Memory B cell (primary cell): Measurements from ENCODE around the gene FAM78A.

Source experiments
- ATAC-seq: fragments of 150-1000 bp; cut with Tn5 transposase; 2 replicates; pipeline ENCODE4 v1.10.0; 2021; ENCODE audit warnings: low read depth, mild to moderate bottlenecking, moderate library complexity
- DNase-seq, 2 donors: peaks; one replicate each; pipeline ENCODE4 v3.0.0; 2022; ENCODE audit warnings: low spot score in 2 of 2
- H3K27ac Mint-ChIP-seq: one replicate; pipeline ENCODE4 v1.8.0; 2022; ENCODE audit warnings: mild to moderate bottlenecking, moderate library complexity, mixed read lengths
- H3K27me3 Mint-ChIP-seq: one replicate; pipeline ENCODE4 v1.8.0; 2022; ENCODE audit warnings: mixed read lengths
- H3K36me3 Mint-ChIP-seq: one replicate; pipeline ENCODE4 v1.8.0; 2022; ENCODE audit warnings: mild to moderate bottlenecking, mixed read lengths
- H3K4me1 Mint-ChIP-seq: one replicate; pipeline ENCODE4 v1.8.0; 2022; ENCODE audit warnings: mixed read lengths
- H3K4me3 Mint-ChIP-seq: one replicate; pipeline ENCODE4 v1.8.0; 2022; ENCODE audit warnings: mild to moderate bottlenecking, moderate library complexity, mixed read lengths
- H3K9me3 Mint-ChIP-seq: one replicate; pipeline ENCODE4 v1.8.0; 2022; ENCODE audit warnings: mixed read lengths

The FAM78A gene

GRCh38 chr9:131276094-131276888, at the start of gene FAM78A:
Gene FAM78A, minus strand, starts transcription at chr9:131276510. Its CDS starts 331 bp downstream, at chr9:131276179.
- peaks cover 2% of the 10 kb centered on the region for H3K36me3 Mint-ChIP-seq
- peak within 1 kb of the TSS; percentile 99 for H3K4me3 Mint-ChIP-seq
- ATAC-seq (peak; percentile 27), DNase-seq (peak in 1 of 2 donors; percentile 58)
- H3K27me3 Mint-ChIP-seq, result no peaks in the 10 kb centered on the region
- no peaks in the 10 kb centered on the region for H3K9me3 Mint-ChIP-seq
- peaks cover 36% of the 10 kb centered on the region for H3K4me1 Mint-ChIP-seq
- H3K27ac Mint-ChIP-seq, result peak within 1 kb of the TSS; percentile 81

- Mint-ChIP-seq H3K9me3 (no peaks in the 10 kb centered on the region), H3K4me3 (no peak overlapping the region), H3K27ac (no peak overlapping the region), H3K27me3 (peaks cover 3% of the 10 kb centered on the region), H3K4me1 (no peaks in the 10 kb centered on the region), H3K36me3 (no peaks in the 10 kb centered on the region)
- DNase-seq (no peak), ATAC-seq (no peak)
Observed at GRCh38 chr9:131324736-131325679, 48.7 kb upstream of the FAM78A start.

GRCh38 chr9:131323629-131324028, 47.3 kb upstream of the FAM78A start:
- ATAC-seq (no peak), DNase-seq (no peak)
- H3K27me3 Mint-ChIP-seq, result peaks cover 3% of the 10 kb centered on the region
- H3K36me3 Mint-ChIP-seq, result no peaks in the 10 kb centered on the region
- no peaks in the 10 kb centered on the region for H3K9me3 Mint-ChIP-seq
- no peak overlapping the region for H3K4me3 Mint-ChIP-seq
- H3K4me1 Mint-ChIP-seq, result no peaks in the 10 kb centered on the region
- no peak overlapping the region for H3K27ac Mint-ChIP-seq

- Mint-ChIP-seq H3K4me3 (no peak overlapping the region), H3K27ac (no peak overlapping the region), H3K9me3 (no peaks in the 10 kb centered on the region), H3K4me1 (no peaks in the 10 kb centered on the region), H3K36me3 (no peaks in the 10 kb centered on the region), H3K27me3 (peaks cover 10% of the 10 kb centered on the region)
- ATAC-seq (no peak), DNase-seq (no peak)
Observed at GRCh38 chr9:131320031-131320685, 43.8 kb upstream of the FAM78A start.

GRCh38 chr9:131319486-131319885, 43.2 kb upstream of the FAM78A start:
- DNase-seq, result no peak
- peaks cover 10% of the 10 kb centered on the region for H3K27me3 Mint-ChIP-seq
- H3K27ac Mint-ChIP-seq, result no peak overlapping the region
- no peak overlapping the region for H3K4me3 Mint-ChIP-seq
- no peaks in the 10 kb centered on the region for H3K4me1 Mint-ChIP-seq
- ATAC-seq, result no peak
- no peaks in the 10 kb centered on the region for H3K36me3 Mint-ChIP-seq
- H3K9me3 Mint-ChIP-seq, result no peaks in the 10 kb centered on the region

GRCh38 chr9:131318231-131319085, 42.1 kb upstream of the FAM78A start:
- Mint-ChIP-seq H3K27ac (no peak overlapping the region), H3K27me3 (peaks cover 10% of the 10 kb centered on the region), H3K4me3 (no peak overlapping the region), H3K9me3 (no peaks in the 10 kb centered on the region), H3K36me3 (no peaks in the 10 kb centered on the region), H3K4me1 (no peaks in the 10 kb centered on the region)
- no peak for ATAC-seq
- no peak for DNase-seq

- H3K9me3 Mint-ChIP-seq, result no peaks in the 10 kb centered on the region
- no peak overlapping the region for H3K27ac Mint-ChIP-seq
- no peaks in the 10 kb centered on the region for H3K36me3 Mint-ChIP-seq
- H3K4me1 Mint-ChIP-seq, result peaks cover 6% of the 10 kb centered on the region
- peaks cover 8% of the 10 kb centered on the region for H3K27me3 Mint-ChIP-seq
- DNase-seq (no peak), ATAC-seq (no peak)
- H3K4me3 Mint-ChIP-seq, result no peak overlapping the region
Observed at GRCh38 chr9:131312822-131313770, 36.8 kb upstream of the FAM78A start.

- H3K36me3 Mint-ChIP-seq, result no peaks in the 10 kb centered on the region
- no peak for ATAC-seq
- no peak overlapping the region for H3K27ac Mint-ChIP-seq
- DNase-seq, result no peak
- H3K4me3 Mint-ChIP-seq, result no peak overlapping the region
- no peaks in the 10 kb centered on the region for H3K9me3 Mint-ChIP-seq
- peaks cover 6% of the 10 kb centered on the region for H3K27me3 Mint-ChIP-seq
- peaks cover 6% of the 10 kb centered on the region for H3K4me1 Mint-ChIP-seq
Observed at GRCh38 chr9:131312246-131312645, 35.9 kb upstream of the FAM78A start.

GRCh38 chr9:131310833-131311554, 34.7 kb upstream of the FAM78A start:
- Mint-ChIP-seq H3K36me3 (no peaks in the 10 kb centered on the region), H3K9me3 (no peaks in the 10 kb centered on the region)

GRCh38 chr9:131309530-131310276, 33.4 kb upstream of the FAM78A start:
- no peaks in the 10 kb centered on the region for H3K9me3 Mint-ChIP-seq
- H3K27me3 Mint-ChIP-seq, result peaks cover 4% of the 10 kb centered on the region
- DNase-seq (no peak), ATAC-seq (no peak)
- H3K4me1 Mint-ChIP-seq, result peaks cover 6% of the 10 kb centered on the region
- no peaks in the 10 kb centered on the region for H3K36me3 Mint-ChIP-seq
- no peak overlapping the region for H3K4me3 Mint-ChIP-seq
- no peak overlapping the region for H3K27ac Mint-ChIP-seq

More at GRCh38 chr9:131310833-131311554, 34.7 kb upstream of the FAM78A start:
- Mint-ChIP-seq H3K27ac (no peak overlapping the region), H3K4me1 (peaks cover 6% of the 10 kb centered on the region), H3K27me3 (peaks cover 7% of the 10 kb centered on the region), H3K4me3 (no peak overlapping the region)
- DNase-seq (no peak), ATAC-seq (peak; percentile 59)

GRCh38 chr9:131308906-131309529, 32.7 kb upstream of the FAM78A start:
- Mint-ChIP-seq H3K4me3 (no peak overlapping the region), H3K27ac (no peak overlapping the region), H3K4me1 (peaks cover 6% of the 10 kb centered on the region), H3K27me3 (peaks cover 7% of the 10 kb centered on the region), H3K36me3 (no peaks in the 10 kb centered on the region), H3K9me3 (no peaks in the 10 kb centered on the region)
- no peak for ATAC-seq
- DNase-seq, result no peak
